AG04450 (cell line): ENCODE data around the gene NATD1. TPM values are rescaled to one million over a fixed set of nuclear protein-coding genes. Genes with fewer than 3 reads are reported as not detected.

Experiments used
- CTCF ChIA-PET: fragments of 300-600, 350-600 bp; formaldehyde crosslinking; extraction: SDS; loops from one replicate; lab custom pipeline; 2022; ENCODE audit warnings: antibody characterized with exemption, inconsistent platforms; lab: Charles Lee
- POLR2A ChIA-PET: fragments of 350-600 bp; formaldehyde crosslinking; extraction: SDS; loops from one replicate; lab custom pipeline; 2021; ENCODE audit warnings: antibody characterized with exemption, inconsistent platforms; lab: Yijun Ruan, JAX
- DNase-seq: peaks from one replicate; pipeline ENCODE4 v3.0.0-alpha.2; 2011; ENCODE audit warnings: low read depth, low spot score
- H3K27ac ChIP-seq: one replicate; pipeline ENCODE4 v1.5.1; 2012; ENCODE audit warnings: low read depth, low read length, control low read depth
- H3K27me3 ChIP-seq: one replicate; pipeline ENCODE4 v1.6.0; 2012; ENCODE audit warnings: low read length; ENCODE audit not compliant: control insufficient read depth, insufficient read depth
- H3K4me3 ChIP-seq: 2 replicates; pipeline ENCODE4 v1.5.1; 2011; ENCODE audit warnings: mild to moderate bottlenecking, low read depth, low read length, control low read depth
- H3K9me3 ChIP-seq: 2 replicates; pipeline ENCODE4 v1.5.1; 2012; ENCODE audit warnings: low read length; ENCODE audit not compliant: control insufficient read depth, insufficient read depth
- CTCF ChIP-seq: IDR thresholded peaks from 2 replicates; pipeline ENCODE4 v1.5.1; 2011; ENCODE audit warnings: low read depth, low read length, control low read depth, inconsistent platforms
- polyA plus RNA-seq: library from polyadenylated mRNA; depleted of rRNA; stranded (reverse); fragments of >200 nt; gene quantifications from 2 replicates; pipeline ENCODE4 v1.2.3, GENCODE V29; 2011

NATD1 gene
- polyA plus RNA-seq, 1 experiment: 4.0 TPM

- ChIA-PET CTCF (no interaction called here), POLR2A (interaction anchor here (0.6 to 2.6 kb wide), 5 partner anchors 11 to 232 kb away, joined by 3 to 14 read pairs (median 4); partner anchors contain the start of genes TMEM11 and USP22)
- H3K9me3 ChIP-seq: no peaks in the 10 kb centered on the region; the same call in 1 of the 2 replicates
- no peak for TF ChIP-seq CTCF
- DNase-seq: no peak
- H3K4me3 ChIP-seq: peak overlapping the region; percentile 69
- no peak overlapping the region for H3K27ac ChIP-seq
- H3K27me3 ChIP-seq: peaks cover 4% of the 10 kb centered on the region
Observed at GRCh38 chr17:21275047-21275578, 21.9 kb upstream of the NATD1 start.

- POLR2A ChIA-PET: no interaction called here
- no peak for TF ChIP-seq CTCF
- CTCF ChIA-PET: no interaction called here
Observed at GRCh38 chr17:21272881-21273792, 19.9 kb upstream of the NATD1 start.

GRCh38 chr17:21272250-21272649 is 19.0 kb upstream of the NATD1 start:
- no peak overlapping the region for H3K4me3 ChIP-seq
- no peaks in the 10 kb centered on the region; the same call in 1 of the 2 replicates for H3K9me3 ChIP-seq
- ChIA-PET CTCF (no interaction called here), POLR2A (no interaction called here)
- no peak for DNase-seq
- no peak for TF ChIP-seq CTCF
- peaks cover 4% of the 10 kb centered on the region for H3K27me3 ChIP-seq
- H3K27ac ChIP-seq: no peak overlapping the region

More at GRCh38 chr17:21272881-21273792, 19.9 kb upstream of the NATD1 start:
- DNase-seq: no peak
- no peaks in the 10 kb centered on the region; the same call in 1 of the 2 replicates for H3K9me3 ChIP-seq
- H3K27me3 ChIP-seq: peaks cover 4% of the 10 kb centered on the region
- H3K4me3 ChIP-seq: no peak overlapping the region
- no peak overlapping the region for H3K27ac ChIP-seq

GRCh38 chr17:21271454-21272183 is 18.4 kb upstream of the NATD1 start:
- TF ChIP-seq CTCF: no peak
- ChIA-PET CTCF (no interaction called here), POLR2A (no interaction called here)
- Histone ChIP-seq H3K4me3 (no peak overlapping the region), H3K27ac (no peak overlapping the region), H3K27me3 (peaks cover 3% of the 10 kb centered on the region), H3K9me3 (no peaks in the 10 kb centered on the region; the same call in 1 of the 2 replicates)
- no peak for DNase-seq
